ENCODE data around the gene ITPK1. TPM values are rescaled to one million over a fixed set of nuclear protein-coding genes. Genes with fewer than 3 reads are reported as not detected.
"Not testable (repeated sequence)": the region's sequence is repeated elsewhere in the genome, so short reads cannot be mapped to it uniquely, and the experiment has no call there.

The ITPK1 gene
- total RNA-seq, 1 donor from 2014 or later = 30.5 TPM

DNA sequence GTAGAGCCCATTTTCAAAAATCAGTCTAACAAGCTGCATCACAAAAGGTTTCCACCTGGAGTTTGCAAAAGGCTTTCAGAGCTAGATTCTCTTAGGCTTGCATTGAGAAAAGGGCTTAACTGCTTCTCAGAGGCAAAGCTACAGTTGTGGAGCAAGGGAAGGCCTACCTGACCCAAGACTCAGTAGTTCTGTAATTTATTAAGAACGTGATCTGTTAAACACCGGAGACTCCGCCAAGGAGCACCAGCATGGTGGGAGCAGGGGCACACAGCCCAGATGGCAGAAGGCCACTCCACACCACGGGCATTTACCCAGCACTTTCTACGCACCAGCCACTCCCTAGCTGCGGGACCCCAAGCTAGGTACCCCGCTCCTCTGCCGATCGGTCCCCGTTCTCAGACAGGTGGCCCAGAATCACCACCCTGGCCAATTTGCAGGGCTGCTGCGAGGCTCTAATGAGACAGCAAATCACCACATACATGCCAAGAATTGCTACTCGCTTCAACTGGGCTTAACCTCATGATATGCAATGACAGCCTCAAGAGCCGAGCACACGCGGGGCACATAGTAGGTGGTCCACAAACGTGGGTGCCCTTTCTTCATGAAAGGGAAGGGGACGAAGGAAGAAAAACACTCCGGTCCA, 1.5 kb downstream of the ITPK1 start:
- TF ChIP-seq, protein P1, sequence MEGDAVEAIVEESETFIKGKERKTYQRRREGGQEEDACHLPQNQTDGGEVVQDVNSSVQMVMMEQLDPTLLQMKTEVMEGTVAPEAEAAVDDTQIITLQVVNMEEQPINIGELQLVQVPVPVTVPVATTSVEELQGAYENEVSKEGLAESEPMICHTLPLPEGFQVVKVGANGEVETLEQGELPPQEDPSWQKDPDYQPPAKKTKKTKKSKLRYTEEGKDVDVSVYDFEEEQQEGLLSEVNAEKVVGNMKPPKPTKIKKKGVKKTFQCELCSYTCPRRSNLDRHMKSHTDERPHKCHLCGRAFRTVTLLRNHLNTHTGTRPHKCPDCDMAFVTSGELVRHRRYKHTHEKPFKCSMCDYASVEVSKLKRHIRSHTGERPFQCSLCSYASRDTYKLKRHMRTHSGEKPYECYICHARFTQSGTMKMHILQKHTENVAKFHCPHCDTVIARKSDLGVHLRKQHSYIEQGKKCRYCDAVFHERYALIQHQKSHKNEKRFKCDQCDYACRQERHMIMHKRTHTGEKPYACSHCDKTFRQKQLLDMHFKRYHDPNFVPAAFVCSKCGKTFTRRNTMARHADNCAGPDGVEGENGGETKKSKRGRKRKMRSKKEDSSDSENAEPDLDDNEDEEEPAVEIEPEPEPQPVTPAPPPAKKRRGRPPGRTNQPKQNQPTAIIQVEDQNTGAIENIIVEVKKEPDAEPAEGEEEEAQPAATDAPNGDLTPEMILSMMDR (IDR thresholded peaks at IDR 0.05; ENCODE audit: unreplicated experiment) = no peak
- H3K36me3 Mint-ChIP-seq = no peaks in the 10 kb centered on the region
- H3K27ac Mint-ChIP-seq = no peak overlapping the region
- peaks cover 2% of the 10 kb centered on the region for H3K27me3 Mint-ChIP-seq (ENCODE audit: low read depth)
- DNase-seq (ENCODE audit: low spot score in 2 of 2, unreplicated experiment in 2 of 2) = no peak
- H3K4me3 Mint-ChIP-seq = peak overlapping the region; percentile 80
- H3K4me1 Mint-ChIP-seq = peaks cover 20% of the 10 kb centered on the region
- H3K9me3 Mint-ChIP-seq = no peaks in the 10 kb centered on the region

DNA sequence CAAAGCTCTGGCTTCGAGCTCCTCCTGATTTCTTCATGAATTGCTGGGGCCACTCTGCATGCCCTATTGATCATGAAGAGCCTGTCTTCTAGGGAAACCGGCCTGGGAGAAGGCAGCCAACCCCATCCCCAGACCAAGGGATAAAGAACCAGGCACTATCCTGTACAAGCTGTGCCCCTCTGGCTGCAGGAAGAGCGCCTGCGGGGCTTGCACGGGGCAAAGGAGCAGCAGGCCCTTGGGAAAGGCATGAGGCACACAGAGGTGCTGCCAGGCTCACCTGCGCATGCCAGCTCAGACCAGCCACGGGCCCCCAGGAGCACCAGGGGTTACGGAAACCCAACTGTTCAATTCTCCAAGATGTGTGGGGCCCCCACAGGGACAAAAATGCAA, 2.1 kb downstream of the ITPK1 start:
- peaks cover 2% of the 10 kb centered on the region for H3K27me3 Mint-ChIP-seq (ENCODE audit: low read depth)
- TF ChIP-seq, protein P1 (IDR thresholded peaks at IDR 0.05; ENCODE audit: unreplicated experiment) = no peak
- H3K4me3 Mint-ChIP-seq = peak overlapping the region; percentile 80
- no peaks in the 10 kb centered on the region for H3K9me3 Mint-ChIP-seq
- no peak overlapping the region for H3K27ac Mint-ChIP-seq
- no peaks in the 10 kb centered on the region for H3K36me3 Mint-ChIP-seq
- DNase-seq (ENCODE audit: low spot score in 2 of 2, unreplicated experiment in 2 of 2) = no peak
- peaks cover 20% of the 10 kb centered on the region for H3K4me1 Mint-ChIP-seq

DNA sequence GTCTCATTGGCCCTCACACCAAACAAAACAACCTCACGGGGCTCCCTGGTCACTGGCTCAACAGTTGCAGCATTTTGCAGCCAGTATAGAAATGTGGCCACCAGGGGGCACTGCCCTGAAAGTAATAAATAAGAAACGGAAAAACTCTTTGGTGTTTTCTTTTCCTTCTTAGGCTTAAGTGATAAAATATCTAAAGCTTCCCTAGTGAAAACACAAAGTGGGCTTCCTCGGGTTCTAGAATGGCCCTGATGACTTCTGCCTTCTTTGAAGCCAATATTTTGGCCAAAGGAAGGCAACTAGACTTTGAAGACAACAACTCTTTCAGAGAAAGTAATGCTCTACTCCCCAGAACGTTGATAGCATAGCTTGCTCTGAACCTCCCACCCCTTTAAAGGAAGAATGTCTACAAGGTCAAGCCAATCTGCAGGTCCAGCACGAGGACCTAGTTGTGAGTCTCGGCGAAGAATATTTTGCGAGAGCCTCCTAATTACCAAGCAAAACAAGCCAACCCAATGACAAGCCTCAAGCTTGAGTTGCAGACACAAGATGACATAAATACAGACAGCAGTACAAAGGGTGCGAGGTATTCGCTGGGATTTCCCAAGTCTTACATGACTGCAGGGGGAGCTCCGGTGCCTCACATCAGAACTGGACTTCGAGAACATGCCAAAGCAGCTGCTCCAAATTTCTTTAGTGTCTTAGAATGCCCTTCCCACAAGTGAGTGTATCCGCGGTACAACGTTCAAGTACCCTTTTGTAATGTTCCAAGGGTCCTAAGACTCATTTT, 2.6 kb downstream of the ITPK1 start:
- TF ChIP-seq, protein P1 (IDR thresholded peaks at IDR 0.05; ENCODE audit: unreplicated experiment) = peak; percentile 95
- Mint-ChIP-seq H3K36me3 (no peaks in the 10 kb centered on the region), H3K4me1 (peaks cover 20% of the 10 kb centered on the region), H3K9me3 (no peaks in the 10 kb centered on the region), H3K27ac (peak overlapping the region; percentile 90), H3K27me3 (ENCODE audit: low read depth) (no peaks in the 10 kb centered on the region), H3K4me3 (peak overlapping the region; percentile 80)
- peak; percentile 63 to 81 for DNase-seq (ENCODE audit: low spot score in 2 of 2, unreplicated experiment in 2 of 2)

GRCh38 chr14:93111541-93111940, 4.2 kb downstream of the ITPK1 start:
- DNase-seq (ENCODE audit: low spot score in 2 of 2, unreplicated experiment in 2 of 2); H3K36me3 Mint-ChIP-seq; H3K27me3 Mint-ChIP-seq (ENCODE audit: low read depth); H3K9me3 Mint-ChIP-seq; H3K4me3 Mint-ChIP-seq; H3K27ac Mint-ChIP-seq: not testable (repeated sequence)
- peaks cover 20% of the 10 kb centered on the region for H3K4me1 Mint-ChIP-seq

- Mint-ChIP-seq H3K4me1 (peaks cover 18% of the 10 kb centered on the region), H3K36me3 (no peaks in the 10 kb centered on the region), H3K9me3 (no peaks in the 10 kb centered on the region), H3K27ac (no peak overlapping the region), H3K4me3 (no peak overlapping the region), H3K27me3 (ENCODE audit: low read depth) (no peaks in the 10 kb centered on the region)
- DNase-seq (ENCODE audit: low spot score in 2 of 2, unreplicated experiment in 2 of 2) = no peak
- TF ChIP-seq, protein P1 (IDR thresholded peaks at IDR 0.05; ENCODE audit: unreplicated experiment) = no peak
Observed at GRCh38 chr14:93110856-93111419, 4.8 kb downstream of the ITPK1 start.

All from mesothelial cell of epicardium (in vitro differentiated cells).